Activated CD8-positive, alpha-beta T cell treated with anti-CD3 and anti-CD28 coated beads, Interleukin-2, amount 10 ng/mL, durations not matched to agents 7 days and 5 days (primary cell): Measurements from ENCODE around the gene TAS1R3. TPM values are rescaled to one million over a fixed set of nuclear protein-coding genes. Genes with fewer than 3 reads are reported as not detected.
A peak's percentile ranks its signal among the peaks of the same experiment; 100 is the strongest.

Experiments used
- ATAC-seq: fragments of 150-1000 bp; cut with Tn5 transposase; one replicate; pipeline ENCODE4 v1.10.0; 2021; ENCODE audit warnings: moderate library complexity
- CTCF ChIA-PET: fragments of 350-600 bp; sonication (Branson Sonifier 250); formaldehyde crosslinking; loops from one replicate; lab custom pipeline; 2021; ENCODE audit warnings: antibody characterized with exemption; lab: Charles Lee
- POLR2A ChIA-PET: fragments of 350-600 bp; sonication (Branson Sonifier 250); formaldehyde crosslinking; loops from one replicate; lab custom pipeline; 2021; ENCODE audit warnings: antibody characterized with exemption; lab: Charles Lee
- DNase-seq: peaks from one replicate; pipeline ENCODE4 v3.0.0-alpha.2; 2020
- H3K27ac Mint-ChIP-seq: one replicate; pipeline ENCODE4 v1.8.0; 2021; ENCODE audit warnings: mild to moderate bottlenecking, mixed read lengths
- H3K27me3 Mint-ChIP-seq: one replicate; pipeline ENCODE4 v1.8.0; 2021; ENCODE audit warnings: low read depth, mixed read lengths
- H3K36me3 Mint-ChIP-seq: one replicate; pipeline ENCODE4 v1.8.0; 2021; ENCODE audit warnings: low read depth, mixed read lengths
- H3K4me1 Mint-ChIP-seq: one replicate; pipeline ENCODE4 v1.8.0; 2021; ENCODE audit warnings: low read depth, mixed read lengths
- H3K4me3 Mint-ChIP-seq: one replicate; pipeline ENCODE4 v1.8.0; 2021; ENCODE audit warnings: mild to moderate bottlenecking, mixed read lengths
- H3K9me3 Mint-ChIP-seq: one replicate; pipeline ENCODE4 v1.8.0; 2022; ENCODE audit warnings: mixed read lengths; ENCODE audit not compliant: insufficient read depth
- microRNA-seq: library from miRNA; unstranded; fragments of <30 nt; microRNA quantifications from one replicate; pipeline ENCODE4 v1.2.0, GENCODE V29; 2022
- total RNA-seq, 2 experiments: library from RNA; stranded (reverse); gene quantifications; one replicate each; pipeline ENCODE4 v1.2.3, GENCODE V29; 2021

The TAS1R3 gene
- total RNA-seq, 2 experiments from 2014 or later, result 0.78 to 1.2 TPM

GRCh38 chr1:1374929-1375662 is 44.0 kb downstream of the TAS1R3 start, which contains the start of gene AURKAIP1:
Gene AURKAIP1, minus strand, starts transcription at chr1:1375207. Its CDS starts 451 bp downstream, at chr1:1374756.
- ChIA-PET CTCF (interaction anchor here (0.6 to 2.5 kb wide), 10 partner anchors 11 to 816 kb away, joined by 3 to 8 read pairs (median 6); partner anchors contain the start of genes CCNL2 and DVL1), POLR2A (interaction anchor here (0.7 to 4.4 kb wide), 14 partner anchors 12 to 361 kb away, joined by 3 to 41 read pairs (median 3); partner anchors contain the start of genes CCNL2, ISG15 and MRPL20)
- Mint-ChIP-seq H3K4me3 (peak within 1 kb of the TSS; percentile 90), H3K27me3 (no peaks in the 10 kb centered on the region), H3K36me3 (peaks cover 15% of the 10 kb centered on the region), H3K9me3 (no peaks in the 10 kb centered on the region), H3K27ac (peak within 1 kb of the TSS; percentile 98), H3K4me1 (peaks cover 40% of the 10 kb centered on the region)
- ATAC-seq, result peak; percentile 85
- DNase-seq, result peak; percentile 98

GRCh38 chr1:1376551-1377226 is 45.6 kb downstream of the TAS1R3 start:
- no peak for DNase-seq
- Mint-ChIP-seq H3K4me1 (peaks cover 28% of the 10 kb centered on the region), H3K27ac (peak overlapping the region; percentile 85), H3K36me3 (peaks cover 15% of the 10 kb centered on the region), H3K27me3 (no peaks in the 10 kb centered on the region), H3K9me3 (no peaks in the 10 kb centered on the region), H3K4me3 (peak overlapping the region; percentile 90)
- no peak for ATAC-seq
- ChIA-PET CTCF (interaction anchor here (0.8 to 2.5 kb wide), 4 partner anchors 22 to 128 kb away, joined by 3 to 8 read pairs (median 4); partner anchors contain the start of gene CCNL2), POLR2A (interaction anchor here (0.8 to 4.4 kb wide), 2 partner anchors 22 to 28 kb away, joined by 3 to 41 read pairs; partner anchors contain the start of gene CCNL2)

GRCh38 chr1:1377540-1378205 is 46.6 kb downstream of the TAS1R3 start:
- POLR2A ChIA-PET, result interaction anchor here (4.4 kb wide), 1 partner anchor 21 kb away, joined by 41 read pairs; the partner anchor contains the start of gene CCNL2
- ATAC-seq, result no peak

GRCh38 chr1:1380860-1381259 is 49.8 kb downstream of the TAS1R3 start:
- ChIA-PET CTCF (no interaction called here), POLR2A (no interaction called here)
- DNase-seq (no peak), ATAC-seq (no peak)
- no peaks in the 10 kb centered on the region for H3K9me3 Mint-ChIP-seq
- peaks cover 2% of the 10 kb centered on the region for H3K36me3 Mint-ChIP-seq
- no peaks in the 10 kb centered on the region for H3K27me3 Mint-ChIP-seq
- H3K4me3 Mint-ChIP-seq, result no peak overlapping the region
- no peak overlapping the region for H3K27ac Mint-ChIP-seq
- H3K4me1 Mint-ChIP-seq, result peaks cover 8% of the 10 kb centered on the region

More at GRCh38 chr1:1377540-1378205, 46.6 kb downstream of the TAS1R3 start:
- no peak for DNase-seq
- CTCF ChIA-PET, result interaction anchor here (0.8 to 1.8 kb wide), 3 partner anchors 21 to 127 kb away, joined by 3 to 6 read pairs (median 3); partner anchors contain the start of gene CCNL2
- no peak overlapping the region for H3K4me3 Mint-ChIP-seq
- H3K36me3 Mint-ChIP-seq, result peaks cover 13% of the 10 kb centered on the region
- H3K27ac Mint-ChIP-seq, result no peak overlapping the region
- no peaks in the 10 kb centered on the region for H3K27me3 Mint-ChIP-seq
- peaks cover 21% of the 10 kb centered on the region for H3K4me1 Mint-ChIP-seq
- no peaks in the 10 kb centered on the region for H3K9me3 Mint-ChIP-seq

GRCh38 chr1:1381294-1381693 is 50.2 kb downstream of the TAS1R3 start:
- DNase-seq (no peak), ATAC-seq (no peak)
- POLR2A ChIA-PET, result no interaction called here
- Mint-ChIP-seq H3K4me3 (no peak overlapping the region), H3K27ac (no peak overlapping the region), H3K27me3 (no peaks in the 10 kb centered on the region), H3K9me3 (no peaks in the 10 kb centered on the region), H3K36me3 (peaks cover 6% of the 10 kb centered on the region), H3K4me1 (peaks cover 5% of the 10 kb centered on the region)
- CTCF ChIA-PET, result no interaction called here

Small RNA genes within 50 kb of the gene (microRNA-seq; reads per million reads assigned to microRNA genes)
- 4.6 reads per million for gene MIR6726
- gene MIR6727, result not detected
- not detected for gene MIR6808

Other genes starting within 250 kb of the TAS1R3 start
- gene C1orf159, start 215.2 kb upstream of the TAS1R3 start, total RNA-seq, result 10 to 100 TPM; 24.5 to 26.8 TPM
- gene TTLL10, start 157.4 kb upstream of the TAS1R3 start, total RNA-seq, result under 1 TPM; 0.63 to 0.90 TPM
- 10 to 100 TPM; 17.5 to 18.8 TPM for gene TNFRSF18, start 124.7 kb upstream of the TAS1R3 start, total RNA-seq
- 1 to 10 TPM; 1.6 to 2.9 TPM for gene TNFRSF4, start 117.1 kb upstream of the TAS1R3 start, total RNA-seq
- gene SDF4, start 99.3 kb upstream of the TAS1R3 start, total RNA-seq, result 10 to 100 TPM; 96.9 to 99.3 TPM
- gene B3GALT6, start 99.0 kb upstream of the TAS1R3 start, total RNA-seq, result 10 to 100 TPM; 21.2 to 22.4 TPM
- gene C1QTNF12, start 84.6 kb upstream of the TAS1R3 start, total RNA-seq, result 1 to 10 TPM; 1.8 to 2.2 TPM
- gene UBE2J2, start 57.4 kb upstream of the TAS1R3 start, total RNA-seq, result 10 to 100 TPM; 62.3 to 67.5 TPM
- 1 to 10 TPM; 3.4 to 3.6 TPM for gene SCNN1D, start 50.8 kb upstream of the TAS1R3 start, total RNA-seq
- gene ACAP3, start 23.4 kb upstream of the TAS1R3 start, total RNA-seq, result 10 to 100 TPM; 65.2 to 87.3 TPM
- 10 to 100 TPM; 24.0 to 26.2 TPM for gene PUSL1, start 22.7 kb upstream of the TAS1R3 start, total RNA-seq
- 100 to 1,000 TPM; 120 to 134 TPM for gene INTS11, start 6.6 kb upstream of the TAS1R3 start, total RNA-seq
- 10 to 100 TPM; 18.5 to 21.4 TPM for gene CPTP, start 6.5 kb upstream of the TAS1R3 start, total RNA-seq
- gene DVL1, start 18.1 kb downstream of the TAS1R3 start, total RNA-seq, result 10 to 100 TPM; 29.1 to 30.7 TPM
- not detected for gene MXRA8, start 27.3 kb downstream of the TAS1R3 start, total RNA-seq
- 100 to 1,000 TPM; 120 to 123 TPM for gene AURKAIP1, start 43.9 kb downstream of the TAS1R3 start, total RNA-seq
- gene CCNL2, start 68.1 kb downstream of the TAS1R3 start, total RNA-seq, result 100 to 1,000 TPM in 1 of 2 experiments, 10 to 100 TPM in 1; 98.3 to 110 TPM
- 100 to 1,000 TPM; 111 to 117 TPM for gene MRPL20, start 76.0 kb downstream of the TAS1R3 start, total RNA-seq
- not detected for gene ANKRD65, start 90.0 kb downstream of the TAS1R3 start, total RNA-seq
- gene VWA1, start 104.4 kb downstream of the TAS1R3 start, total RNA-seq, result under 1 TPM; 0.21 to 0.29 TPM
- gene ATAD3C, start 118.4 kb downstream of the TAS1R3 start, total RNA-seq, result 1 to 10 TPM; 1.0 to 1.4 TPM
- 10 to 100 TPM; 41.5 to 49.6 TPM for gene ATAD3B, start 140.5 kb downstream of the TAS1R3 start, total RNA-seq
- gene ATAD3A, start 180.9 kb downstream of the TAS1R3 start, total RNA-seq, result 10 to 100 TPM; 51.6 to 57.4 TPM
- gene TMEM240, start 209.3 kb downstream of the TAS1R3 start, total RNA-seq, result 1 to 10 TPM; 1.0 to 1.1 TPM
- gene SSU72, start 243.6 kb downstream of the TAS1R3 start, total RNA-seq, result 100 to 1,000 TPM; 123 to 129 TPM